Neuronal stem cell (in vitro differentiated cells): ENCODE measurements around the gene TRPC6.

ENCODE experiments used
- DNase-seq: peaks from one replicate; pipeline ENCODE4 v3.0.0-alpha.2; 2013; ENCODE audit warnings: low spot score
- H2AFZ ChIP-seq: one replicate; pipeline ENCODE4 v1.6.1; 2013; ENCODE audit warnings: mild to moderate bottlenecking, low read length, inconsistent platforms
- H2AK5ac ChIP-seq: 2 replicates; pipeline ENCODE4 v1.6.1; 2013; ENCODE audit warnings: low read depth, mild to moderate bottlenecking, inconsistent platforms, low read length, moderate library complexity, mixed read lengths
- H2BK120ac ChIP-seq: 2 replicates; pipeline ENCODE4 v1.6.1; 2013; ENCODE audit warnings: low read depth, mild to moderate bottlenecking, inconsistent platforms, low read length, moderate library complexity, mixed read lengths
- H2BK12ac ChIP-seq: one replicate; pipeline ENCODE4 v1.6.1; 2013; ENCODE audit warnings: low read length, inconsistent platforms
- H2BK15ac ChIP-seq: 2 replicates; pipeline ENCODE4 v1.6.1; 2013; ENCODE audit warnings: mild to moderate bottlenecking, low read length, inconsistent platforms, mixed read lengths
- H2BK5ac ChIP-seq: one replicate; pipeline ENCODE4 v1.6.1; 2013; ENCODE audit warnings: inconsistent platforms, mild to moderate bottlenecking, low read length, moderate library complexity
- H3K14ac ChIP-seq: one replicate; pipeline ENCODE4 v1.6.1; 2013; ENCODE audit warnings: low read length, inconsistent platforms
- H3K18ac ChIP-seq: 2 replicates; pipeline ENCODE4 v1.6.1; 2013; ENCODE audit warnings: low read length, inconsistent platforms
- H3K23ac ChIP-seq: 2 replicates; pipeline ENCODE4 v1.6.1; 2013; ENCODE audit warnings: low read depth, mild to moderate bottlenecking, mixed read lengths, low read length, inconsistent platforms; ENCODE audit not compliant: poor library complexity
- H3K27ac ChIP-seq: replicated peaks from 3 replicates; pipeline ENCODE4 v1.5.1; 2013; ENCODE audit warnings: low read length, inconsistent platforms
- H3K27me3 ChIP-seq, 3 experiments: 2 replicates each; pipeline ENCODE4 v1.6.1; 2013; ENCODE audit warnings: low read length in 3 of 3, mild to moderate bottlenecking in 2 of 3, inconsistent platforms in 1 of 3, low read depth in 1 of 3, mixed read lengths in 1 of 3, moderate library complexity in 1 of 3; ENCODE audit not compliant: control insufficient read depth in 3 of 3, insufficient read depth in 3 of 3
- H3K36me3 ChIP-seq, 2 donors: replicated peaks in 1 of 2; 2 replicates each; pipeline ENCODE4 v1.6.1; 2013; ENCODE audit warnings: low read length in 2 of 2; ENCODE audit not compliant: control insufficient read depth in 2 of 2, insufficient read depth in 2 of 2
- H3K4ac ChIP-seq: 2 replicates; pipeline ENCODE4 v1.6.1; 2013; ENCODE audit warnings: inconsistent platforms, mild to moderate bottlenecking, low read length, moderate library complexity
- H3K4me1 ChIP-seq, 2 donors: 1 replicate in 1 of 2; 2 replicates in 1 of 2; pipeline ENCODE4 v1.6.1; 2013; ENCODE audit warnings: low read length in 2 of 2, low read depth in 1 of 2; ENCODE audit not compliant: control insufficient read depth in 2 of 2, insufficient read depth in 1 of 2
- H3K4me2 ChIP-seq: one replicate; pipeline ENCODE4 v1.6.1; 2013; ENCODE audit warnings: mild to moderate bottlenecking, low read length, inconsistent platforms; ENCODE audit not compliant: insufficient read depth, poor library complexity, severe bottlenecking
- H3K4me3 ChIP-seq, 2 donors: 2 replicates each; pipeline ENCODE4 v1.5.1; 2013; ENCODE audit warnings: low read length in 2 of 2, mild to moderate bottlenecking in 2 of 2, inconsistent platforms in 1 of 2, moderate library complexity in 1 of 2
- H3K79me1 ChIP-seq: one replicate; pipeline ENCODE4 v1.6.1; 2013; ENCODE audit warnings: low read depth, mild to moderate bottlenecking, inconsistent platforms, low read length, moderate library complexity
- H3K9ac ChIP-seq: one replicate; pipeline ENCODE4 v1.6.1; 2013; ENCODE audit warnings: mild to moderate bottlenecking, low read depth, low read length, inconsistent platforms; ENCODE audit not compliant: poor library complexity
- H3K9me3 ChIP-seq, 2 donors: replicated peaks in 1 of 2; 2 replicates each; pipeline versions ENCODE3 to v1.6.1; 2013; ENCODE audit warnings: low read length in 2 of 2, mild to moderate bottlenecking in 2 of 2, inconsistent platforms in 1 of 2, low read depth in 1 of 2, mixed read lengths in 1 of 2, moderate library complexity in 1 of 2; ENCODE audit not compliant: control insufficient read depth in 2 of 2, insufficient read depth in 1 of 2
- H4K8ac ChIP-seq: one replicate; pipeline ENCODE4 v1.6.1; 2013; ENCODE audit warnings: low read depth, mild to moderate bottlenecking, inconsistent platforms, low read length, moderate library complexity
- H4K91ac ChIP-seq: one replicate; pipeline ENCODE4 v1.6.1; 2013; ENCODE audit warnings: low read length, low read depth, mild to moderate bottlenecking, inconsistent platforms; ENCODE audit not compliant: poor library complexity
- WGBS, 2 donors: extraction: QIAGEN DNeasy Blood & Tissue Kit; methylation state at CpG; one replicate each; pipeline ENCODE4 v1.1.7; 2013; ENCODE audit warnings: missing lambda C conversion rate in 2 of 2, mixed read lengths in 1 of 2; ENCODE audit not compliant: insufficient read length in 2 of 2, insufficient replicate concordance in 1 of 2; ENCODE audit errors: extremely low coverage in 2 of 2; 5-methylcytosine and 5-hydroxymethylcytosine counted together

Gene TRPC6

DNA sequence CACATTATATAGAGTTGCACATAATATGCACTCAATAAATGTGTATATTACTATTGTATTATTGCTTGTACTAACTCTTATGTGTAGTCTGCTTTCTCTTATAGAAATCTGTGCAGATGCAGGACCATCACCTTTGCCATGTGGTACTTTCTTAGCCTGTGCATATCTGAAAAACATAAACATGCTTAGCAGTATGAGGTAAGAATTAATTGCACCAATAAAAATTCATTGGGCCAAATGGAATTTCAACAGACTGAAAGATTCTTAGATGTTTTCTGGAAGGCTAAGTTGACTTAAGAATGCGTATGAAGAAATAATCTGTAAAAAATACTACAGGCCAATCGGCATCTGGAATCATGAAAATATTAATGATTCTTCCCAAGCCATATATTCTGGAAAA lies 55.3 kb downstream of the TRPC6 start:
- no peak overlapping the region for H2BK120ac ChIP-seq
- H3K23ac ChIP-seq, result no peak overlapping the region
- H4K8ac ChIP-seq, result no peak overlapping the region
- no peak overlapping the region for H2BK12ac ChIP-seq
- no peaks in the 10 kb centered on the region for H3K9me3 ChIP-seq
- H3K9ac ChIP-seq, result no peak overlapping the region
- H3K4me2 ChIP-seq, result no peak overlapping the region
- H3K27me3 ChIP-seq, result no peaks in the 10 kb centered on the region
- H3K4me3 ChIP-seq, result no peak overlapping the region
- no peak overlapping the region for H3K27ac ChIP-seq
- no peak overlapping the region for H2AK5ac ChIP-seq
- no peak overlapping the region for H3K18ac ChIP-seq
- H2AFZ ChIP-seq, result no peak overlapping the region
- no peak overlapping the region for H3K4ac ChIP-seq
- DNase-seq, result no peak
- H3K14ac ChIP-seq, result no peak overlapping the region
- H3K79me1 ChIP-seq, result no peaks in the 10 kb centered on the region
- no CpG with 5 or more reads among the region's 2 CpGs for WGBS, 2 donors
- H4K91ac ChIP-seq, result no peak overlapping the region
- H2BK5ac ChIP-seq, result no peak overlapping the region
- peaks cover 0 to 4% of the 10 kb centered on the region in 2 donors for H3K4me1 ChIP-seq
- H3K36me3 ChIP-seq, result no peaks in the 10 kb centered on the region
- no peak overlapping the region for H2BK15ac ChIP-seq

DNA sequence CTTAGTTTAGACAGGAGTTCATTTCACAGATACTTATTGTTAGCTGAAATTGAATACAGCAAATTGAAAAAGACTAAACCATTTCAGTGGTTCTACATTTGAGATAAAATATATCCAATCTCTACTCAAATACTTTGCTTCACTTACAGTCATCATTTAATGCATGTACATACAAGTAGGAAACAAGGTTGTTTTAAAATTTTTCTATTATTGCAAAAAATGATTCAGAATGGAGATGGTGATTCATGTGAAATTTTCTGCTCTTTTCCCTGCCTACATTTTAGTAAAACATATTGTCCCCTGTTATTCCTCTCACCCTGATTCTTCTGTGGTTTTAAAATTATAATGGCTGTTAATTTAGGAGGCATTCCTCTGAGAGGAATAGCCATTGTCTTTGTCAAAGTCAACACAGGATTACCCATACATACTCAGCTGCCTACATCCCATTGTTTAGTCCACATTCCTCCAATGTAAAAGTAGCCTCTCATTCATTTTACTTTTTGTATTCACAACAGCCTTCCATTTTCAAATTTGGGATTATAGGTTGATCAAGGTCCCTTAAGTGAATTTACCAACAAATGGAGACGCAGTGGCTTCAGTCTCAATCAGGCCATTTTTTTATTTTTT lies 60.1 kb downstream of the TRPC6 start:
- WGBS, 2 donors, result no CpG with 5 or more reads among the region's 1 CpG
- Histone ChIP-seq H3K4me1 (peaks cover 0 to 2% of the 10 kb centered on the region in 2 donors), H2BK120ac (no peak overlapping the region), H2BK5ac (no peak overlapping the region), H2AK5ac (no peak overlapping the region), H3K14ac (no peak overlapping the region), H2AFZ (no peak overlapping the region), H3K18ac (no peak overlapping the region), H3K79me1 (no peaks in the 10 kb centered on the region), H4K8ac (no peak overlapping the region), H3K9me3 (no peaks in the 10 kb centered on the region), H3K27me3 (no peaks in the 10 kb centered on the region), H3K4me3 (no peak overlapping the region), H4K91ac (no peak overlapping the region), H2BK15ac (no peak overlapping the region), H3K27ac (no peak overlapping the region), H2BK12ac (no peak overlapping the region), H3K9ac (no peak overlapping the region), H3K4ac (no peak overlapping the region), H3K36me3 (no peaks in the 10 kb centered on the region), H3K23ac (no peak overlapping the region), H3K4me2 (no peak overlapping the region)
- DNase-seq, result no peak

DNA sequence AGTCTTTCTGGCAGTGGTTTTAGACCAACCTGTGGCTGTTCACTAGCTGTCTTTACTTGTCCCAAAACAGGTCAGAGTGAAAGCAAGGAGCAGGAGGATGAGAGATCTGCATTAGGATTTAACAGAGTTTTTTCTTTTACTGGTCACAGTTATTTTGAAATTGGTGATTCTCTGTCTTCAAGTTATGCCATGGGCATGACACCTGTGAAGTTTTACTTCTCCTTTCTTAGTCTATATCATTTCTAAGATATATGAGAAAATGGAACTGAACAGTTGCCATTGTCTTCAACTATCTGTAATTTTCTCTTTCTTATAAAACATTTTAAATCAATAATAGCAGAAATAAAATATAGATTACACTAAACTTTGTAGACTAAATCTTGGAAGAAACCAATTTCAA lies 60.6 kb downstream of the TRPC6 start:
- Histone ChIP-seq H3K79me1 (no peaks in the 10 kb centered on the region), H2AK5ac (no peak overlapping the region), H3K14ac (no peak overlapping the region), H3K9ac (no peak overlapping the region), H2BK5ac (no peak overlapping the region), H2BK120ac (no peak overlapping the region), H3K4me3 (no peak overlapping the region), H3K27ac (no peak overlapping the region), H3K9me3 (no peaks in the 10 kb centered on the region), H2BK12ac (no peak overlapping the region), H3K4me1 (peaks cover 0 to 2% of the 10 kb centered on the region in 2 donors), H2AFZ (no peak overlapping the region), H2BK15ac (no peak overlapping the region), H3K27me3 (no peaks in the 10 kb centered on the region), H4K8ac (no peak overlapping the region), H4K91ac (no peak overlapping the region), H3K23ac (no peak overlapping the region), H3K4ac (no peak overlapping the region), H3K36me3 (no peaks in the 10 kb centered on the region), H3K18ac (no peak overlapping the region), H3K4me2 (no peak overlapping the region)
- DNase-seq, result no peak

DNA sequence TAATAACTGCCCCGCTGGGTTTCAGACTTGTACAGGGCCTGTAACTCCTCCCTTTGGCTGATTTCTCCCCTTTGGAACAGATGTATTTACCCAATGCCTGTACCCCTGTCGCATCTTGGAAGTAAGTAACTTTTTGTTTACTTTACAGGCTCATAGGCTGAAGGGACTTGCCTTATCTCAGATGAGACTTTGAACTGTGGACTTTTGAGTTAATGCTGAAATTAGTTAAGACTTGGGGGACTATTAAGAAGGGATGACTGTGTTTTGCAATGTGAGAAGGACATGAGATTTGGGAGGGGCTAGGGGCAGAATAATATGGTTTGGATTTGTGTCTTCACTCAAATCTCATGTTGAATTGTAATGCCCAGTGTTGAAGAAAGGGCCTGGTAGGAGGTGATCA lies 62.0 kb downstream of the TRPC6 start:
- no peak overlapping the region for H3K14ac ChIP-seq
- H4K8ac ChIP-seq, result no peak overlapping the region
- no peak overlapping the region for H2BK15ac ChIP-seq
- H3K23ac ChIP-seq, result no peak overlapping the region
- WGBS, 2 donors, result no CpG with 5 or more reads among the region's 2 CpGs
- H3K79me1 ChIP-seq, result no peaks in the 10 kb centered on the region
- H3K4me1 ChIP-seq, result peaks cover 0 to 2% of the 10 kb centered on the region in 2 donors
- H2BK120ac ChIP-seq, result no peak overlapping the region
- H3K27me3 ChIP-seq, result no peaks in the 10 kb centered on the region
- H3K36me3 ChIP-seq, result no peaks in the 10 kb centered on the region
- no peak overlapping the region for H2AFZ ChIP-seq
- DNase-seq, result no peak
- H3K4me2 ChIP-seq, result no peak overlapping the region
- no peak overlapping the region for H3K9ac ChIP-seq
- no peak overlapping the region for H2BK5ac ChIP-seq
- H3K27ac ChIP-seq, result no peak overlapping the region
- H3K4me3 ChIP-seq, result no peak overlapping the region
- no peak overlapping the region for H2BK12ac ChIP-seq
- H2AK5ac ChIP-seq, result no peak overlapping the region
- no peak overlapping the region for H3K4ac ChIP-seq
- H3K18ac ChIP-seq, result no peak overlapping the region
- H3K9me3 ChIP-seq, result no peaks in the 10 kb centered on the region
- H4K91ac ChIP-seq, result no peak overlapping the region
